HL-60 (cell line): ENCODE data around the gene HLA-DQB1.

Experiments used
- CTCF ChIP-seq: IDR thresholded peaks from one replicate; pipeline ENCODE4 v1.5.1; 2011; ENCODE audit warnings: low read length, control low read depth, inconsistent platforms; ENCODE audit not compliant: insufficient read depth
- REST ChIP-seq: IDR thresholded peaks from 2 replicates; pipeline ENCODE4 v1.6.1; 2012; ENCODE audit warnings: low read depth; ENCODE audit not compliant: insufficient replicate concordance

- TF ChIP-seq CTCF, result no peak
- TF ChIP-seq REST, result no peak
Observed at GRCh38 chr6:32689531-32690501, 23.4 kb upstream of the HLA-DQB1 start.
